GM21576 (cell line): ENCODE data around the gene IKBKG.
"Not testable (repeated sequence)": the region's sequence is repeated elsewhere in the genome, so short reads cannot be mapped to it uniquely, and the experiment has no call there.

Source experiments
- ATAC-seq: cut with Tn5 transposase; IDR thresholded peaks from one replicate; pipeline ENCODE4 v1.9.1; 2021; ENCODE audit warnings: mild to moderate bottlenecking, moderate library complexity; ENCODE audit not compliant: unreplicated experiment

IKBKG gene

DNA sequence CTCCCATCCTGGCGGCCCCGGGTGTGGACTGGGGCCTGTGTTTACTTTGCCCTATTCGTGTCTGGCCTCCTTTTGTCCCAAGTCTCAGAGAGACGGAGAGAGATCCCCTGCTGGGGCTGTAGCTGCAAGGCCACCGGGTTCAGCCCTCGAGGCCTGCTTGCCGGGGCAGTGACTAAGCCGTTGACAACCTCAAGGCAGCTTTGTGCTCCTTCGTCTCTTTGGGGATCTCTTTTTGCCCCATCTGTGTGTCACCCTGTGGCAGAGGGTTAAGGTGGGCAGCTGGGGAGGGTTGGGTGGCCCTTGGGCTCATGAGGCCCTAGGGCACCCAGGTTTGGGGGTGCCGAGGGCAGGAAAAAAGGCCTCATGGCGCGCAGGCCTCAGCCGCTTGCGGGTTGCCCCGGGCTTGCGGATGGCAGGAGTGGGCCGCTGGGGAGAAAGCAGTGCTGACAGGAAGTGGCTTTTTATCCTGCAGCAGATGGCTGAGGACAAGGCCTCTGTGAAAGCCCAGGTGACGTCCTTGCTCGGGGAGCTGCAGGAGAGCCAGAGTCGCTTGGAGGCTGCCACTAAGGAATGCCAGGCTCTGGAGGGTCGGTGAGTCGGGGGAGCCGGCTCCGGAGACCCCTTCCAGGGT lies 10.8 kb downstream of the IKBKG start:
- not testable (repeated sequence) for ATAC-seq

DNA sequence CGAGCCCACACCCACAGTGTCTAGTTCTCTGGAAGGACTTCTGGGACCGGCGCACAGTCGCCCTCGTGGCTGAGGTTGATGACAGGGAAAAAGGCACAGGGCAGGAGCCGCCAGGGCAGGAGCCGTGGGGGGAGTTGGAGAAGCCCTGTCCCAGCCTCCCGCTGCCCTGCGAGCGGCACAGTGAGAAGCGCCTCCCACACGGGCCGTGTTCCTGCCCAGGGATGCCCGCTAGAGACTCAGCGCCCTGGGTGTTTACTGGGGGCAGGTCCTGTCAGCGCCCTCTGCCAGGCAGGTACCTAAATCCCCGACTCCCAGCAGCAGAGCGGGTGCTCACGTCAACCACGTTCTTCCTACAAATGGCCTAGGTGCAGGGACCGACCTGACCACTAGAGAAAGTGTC lies 11.5 kb downstream of the IKBKG start:
- ATAC-seq, result not testable (repeated sequence)

DNA sequence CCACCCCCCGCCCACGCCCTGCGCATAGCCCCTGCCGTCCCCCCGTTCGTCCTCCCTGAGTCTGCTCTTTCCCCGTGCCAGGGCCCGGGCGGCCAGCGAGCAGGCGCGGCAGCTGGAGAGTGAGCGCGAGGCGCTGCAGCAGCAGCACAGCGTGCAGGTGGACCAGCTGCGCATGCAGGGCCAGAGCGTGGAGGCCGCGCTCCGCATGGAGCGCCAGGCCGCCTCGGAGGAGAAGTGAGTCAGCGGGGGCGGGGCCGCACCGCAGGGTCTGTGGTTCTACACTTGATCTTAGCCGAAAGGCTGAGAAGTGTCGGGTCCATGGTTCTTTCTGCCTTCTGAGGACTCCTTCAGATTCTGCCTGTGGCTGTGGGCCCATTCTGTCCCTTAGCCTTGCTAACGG lies 12.9 kb downstream of the IKBKG start:
- ATAC-seq, result not testable (repeated sequence)

DNA sequence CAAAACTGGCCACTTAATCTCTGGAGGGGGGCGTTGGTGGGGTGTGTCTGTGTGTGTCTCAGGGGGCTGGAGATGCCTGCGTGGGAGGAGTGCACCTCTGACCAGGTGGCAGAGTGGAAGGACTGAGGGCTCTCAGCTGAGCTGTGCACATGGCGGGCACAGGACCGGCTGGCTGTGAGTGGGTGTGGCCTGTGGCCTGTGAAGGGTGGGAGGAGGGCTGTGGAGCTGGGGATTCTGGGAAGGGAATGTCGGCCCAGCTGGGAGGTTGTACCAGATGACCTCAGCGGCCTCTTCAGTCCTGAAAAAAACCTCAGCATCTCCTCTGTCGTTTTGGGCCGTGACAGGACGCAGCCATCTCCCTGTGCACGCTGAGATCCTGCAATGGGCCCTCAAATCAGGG lies 14.9 kb downstream of the IKBKG start:
- ATAC-seq, result not testable (repeated sequence)

DNA sequence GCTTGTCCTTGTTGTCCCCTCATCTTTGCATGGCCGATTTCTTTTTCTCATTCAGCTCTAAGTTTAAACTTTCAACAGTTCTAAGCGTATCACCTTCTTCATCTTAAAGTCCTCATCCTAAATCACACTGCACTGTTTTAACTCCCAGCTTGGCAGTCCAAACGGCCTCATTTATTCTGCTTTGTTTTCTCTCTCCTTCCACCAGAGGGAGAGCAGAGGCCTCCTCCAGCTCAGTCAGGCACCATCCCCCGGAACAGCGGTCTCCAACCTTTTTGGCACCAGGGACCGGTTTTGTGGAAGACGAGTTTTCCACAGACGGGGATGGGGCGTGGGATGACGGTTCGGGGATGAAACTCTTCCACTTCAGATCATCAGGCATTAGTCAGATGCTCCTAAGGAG lies 22.9 kb downstream of the IKBKG start:
- not testable (repeated sequence) for ATAC-seq

DNA sequence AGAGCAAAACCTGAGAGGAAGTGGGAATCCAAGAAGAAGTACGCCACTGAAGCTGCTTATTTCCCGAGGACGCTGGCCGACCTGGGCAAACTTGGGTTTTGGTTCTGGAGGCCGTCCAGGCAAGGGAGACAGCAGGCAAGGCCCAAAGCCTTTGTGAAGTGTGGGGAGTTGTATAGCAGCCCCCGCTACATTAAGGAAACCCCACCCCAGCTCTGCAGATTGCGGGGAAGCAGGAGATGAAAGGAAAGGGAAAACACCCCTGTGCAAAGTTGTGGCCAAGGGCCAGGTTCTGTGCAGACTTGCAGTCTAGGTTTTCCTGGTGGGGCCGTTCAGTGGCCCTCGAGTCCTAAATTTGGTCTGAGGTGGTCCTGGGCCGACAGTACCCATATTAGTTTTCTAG lies 25.6 kb downstream of the IKBKG start:
- ATAC-seq, result not testable (repeated sequence)

DNA sequence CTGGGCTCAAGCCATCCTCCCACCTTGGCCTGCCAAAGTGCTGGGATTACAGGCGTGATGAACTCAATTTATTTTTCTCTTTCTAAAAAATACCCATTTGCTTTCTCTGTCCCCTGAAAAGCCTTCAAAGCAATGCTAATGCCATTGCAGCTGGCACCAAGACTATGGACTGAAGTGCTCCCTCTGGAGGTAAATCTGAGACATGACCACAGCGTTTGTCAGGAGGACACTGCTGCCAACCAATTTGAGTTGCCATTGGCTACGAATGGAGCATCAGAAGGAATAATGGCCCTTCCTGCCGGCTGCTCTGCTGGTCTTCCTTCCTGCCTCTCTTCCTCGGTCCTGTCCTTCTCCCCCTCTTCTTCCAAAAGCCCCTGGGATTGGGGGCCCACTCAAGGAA lies 27.7 kb downstream of the IKBKG start:
- ATAC-seq, result not testable (repeated sequence)

DNA sequence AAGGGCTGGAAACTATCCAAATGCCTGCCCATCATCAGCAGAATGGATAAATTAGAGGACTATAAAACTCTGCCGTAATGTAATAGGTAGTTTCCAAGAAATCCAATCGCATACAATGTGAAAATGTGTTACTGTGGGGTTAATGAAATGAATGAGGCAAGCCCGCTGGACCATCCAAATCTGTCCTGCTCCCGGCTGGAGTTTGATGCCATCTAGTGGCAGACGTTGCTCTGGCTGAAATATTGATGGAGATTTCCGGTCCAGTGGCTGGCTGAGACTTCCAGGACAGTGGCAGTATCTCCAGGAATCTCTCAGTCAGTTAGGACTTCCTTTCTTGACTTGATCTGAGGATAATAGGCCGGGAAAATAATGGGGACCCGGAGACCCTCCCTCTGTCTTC lies 35.6 kb downstream of the IKBKG start:
- not testable (repeated sequence) for ATAC-seq

DNA sequence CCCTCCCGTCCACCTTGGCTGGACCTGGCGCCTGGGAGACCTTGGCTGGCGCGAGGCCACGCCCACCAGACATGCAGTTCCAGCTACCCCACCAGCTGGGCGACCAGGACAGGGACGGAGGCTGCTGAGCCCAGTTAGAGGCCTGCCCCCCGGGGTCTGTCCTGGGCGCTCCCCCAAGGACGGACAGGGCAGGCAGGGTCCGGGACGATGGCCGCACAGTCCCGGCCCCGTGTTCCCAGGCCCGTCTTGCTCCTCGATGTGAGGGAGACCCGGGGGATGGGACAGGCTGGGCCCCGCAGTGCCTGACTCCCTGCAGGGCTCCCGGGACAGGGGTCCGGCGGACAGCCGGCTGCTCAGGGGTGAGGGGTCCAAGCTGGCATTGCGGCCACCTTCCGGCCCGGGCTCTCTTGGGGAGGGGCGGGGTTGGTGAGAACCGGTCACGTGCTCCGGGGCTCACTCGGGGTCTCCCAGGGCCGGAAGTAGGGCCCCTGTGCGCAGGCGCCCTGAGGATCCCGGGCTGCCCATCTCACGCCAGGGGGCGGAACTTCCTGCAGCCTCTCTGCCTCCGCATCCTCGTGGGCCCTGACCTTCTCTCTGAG lies 37.3 kb downstream of the IKBKG start, which contains the start of gene CTAG1A:
TSS of gene CTAG1A (plus strand) at position 549 of the 599 bp plus-strand sequence. CDS start 74 bp downstream, outside the sequence.
- ATAC-seq, result not testable (repeated sequence)

DNA sequence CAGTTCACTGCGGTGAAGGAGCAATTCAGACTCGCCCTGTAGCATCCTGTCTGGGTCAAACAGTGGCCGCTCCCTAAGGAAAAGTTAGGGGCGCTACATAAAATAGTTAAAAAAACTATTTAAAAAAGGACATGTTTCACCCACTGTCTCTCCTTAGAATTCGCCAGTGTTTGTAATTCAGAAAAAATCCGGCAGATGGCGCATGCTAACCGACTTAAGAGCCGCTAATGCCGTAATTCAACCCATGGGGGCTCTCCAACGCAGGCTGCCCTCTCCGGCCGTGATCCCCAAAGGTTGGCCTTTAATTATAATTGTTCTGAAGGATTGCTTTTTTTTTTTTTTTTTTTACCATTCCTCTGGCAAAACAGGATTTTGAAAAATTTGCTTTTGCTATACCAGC lies 43.0 kb downstream of the IKBKG start:
- not testable (repeated sequence) for ATAC-seq

DNA sequence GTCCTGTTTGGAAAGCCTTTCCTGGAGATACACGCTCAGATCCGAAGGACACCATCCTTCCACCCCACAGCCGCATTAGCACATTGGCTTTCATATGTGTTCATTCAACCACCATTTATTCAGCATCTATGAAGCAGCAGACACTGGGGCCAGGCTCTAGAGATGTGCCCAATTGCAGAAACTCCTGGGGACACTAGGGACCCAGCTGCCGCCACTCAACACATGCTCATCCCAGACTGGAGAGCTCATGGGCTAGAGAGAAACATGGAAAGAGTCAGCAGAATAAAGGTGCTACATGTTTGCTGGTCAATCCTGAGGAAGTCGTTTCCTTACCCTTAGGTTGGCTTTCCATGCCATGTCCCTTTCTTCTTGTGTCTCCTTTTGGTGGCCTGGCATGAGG lies 45.1 kb downstream of the IKBKG start:
- no peak for ATAC-seq

DNA sequence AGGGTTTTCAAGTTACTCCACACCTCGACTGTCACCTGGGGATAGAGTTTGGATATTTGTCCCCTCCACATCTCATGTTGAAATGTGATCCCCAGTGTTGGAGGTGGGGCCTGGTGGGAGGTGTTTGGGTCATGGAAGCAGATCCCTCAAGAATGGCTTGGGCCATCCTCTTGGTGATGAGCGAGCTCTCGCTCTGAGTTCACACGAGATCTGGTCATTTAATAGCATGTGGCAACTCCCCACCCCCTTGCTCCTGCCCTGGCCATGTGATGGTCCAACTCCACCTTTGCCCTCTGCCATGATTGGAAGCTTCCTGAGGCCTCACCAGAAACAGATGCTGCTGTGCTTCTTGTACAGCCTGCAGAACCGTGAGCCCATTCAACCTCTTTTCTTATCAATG lies 45.8 kb downstream of the IKBKG start:
- no peak for ATAC-seq

DNA sequence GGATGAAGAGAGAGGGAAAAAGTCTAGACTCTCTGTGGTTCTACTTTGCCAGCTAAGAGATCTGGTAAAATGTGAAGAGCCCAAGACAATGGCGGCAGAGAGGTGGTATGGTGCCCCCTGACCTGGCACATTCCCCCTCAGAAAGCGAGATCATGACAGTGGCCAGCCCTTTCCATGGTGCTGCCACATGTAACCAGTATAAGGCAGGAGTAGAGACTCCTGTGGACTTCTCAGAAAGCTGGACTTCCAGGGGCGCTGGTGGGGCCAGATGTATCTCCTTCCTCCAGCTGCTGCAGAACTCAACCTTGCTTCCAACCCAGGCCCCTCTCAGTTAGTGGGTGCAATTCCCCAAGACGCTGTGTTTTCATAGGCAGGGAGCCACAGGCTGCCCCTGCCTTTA lies 47.1 kb downstream of the IKBKG start:
- ATAC-seq, result no peak

DNA sequence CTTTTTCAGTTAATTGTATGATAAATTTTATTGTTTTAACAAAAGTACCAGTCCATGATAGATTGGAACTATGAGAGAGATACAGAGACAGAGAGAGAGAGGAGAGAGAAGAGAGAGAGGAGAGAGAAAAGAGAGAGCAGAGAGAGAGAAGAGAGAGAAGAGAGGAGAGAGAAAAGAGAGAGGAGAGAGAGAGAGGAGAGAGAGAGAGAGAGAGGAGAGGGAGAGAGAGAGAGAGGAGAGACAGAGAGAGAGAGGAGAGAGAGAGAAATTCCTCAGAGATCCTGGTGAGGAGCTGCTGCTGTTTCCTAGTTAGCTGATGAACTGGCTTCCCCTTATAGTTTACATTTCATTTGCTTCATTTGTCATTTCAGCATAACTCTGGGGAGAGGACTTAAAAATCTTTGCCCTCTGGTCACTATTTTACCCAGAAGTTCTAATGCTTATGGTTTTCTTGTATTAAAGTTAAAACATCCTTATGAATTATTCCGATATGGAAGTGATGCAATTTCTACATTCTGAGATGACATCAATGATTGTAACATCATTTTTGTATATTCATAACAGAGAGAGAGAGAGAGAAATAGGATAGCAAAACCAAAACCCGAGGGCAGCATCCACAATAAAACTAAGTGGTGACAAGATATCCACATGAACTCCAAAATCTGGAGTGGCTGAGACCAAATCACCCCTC lies 48.3 kb downstream of the IKBKG start:
- ATAC-seq, result no peak

DNA sequence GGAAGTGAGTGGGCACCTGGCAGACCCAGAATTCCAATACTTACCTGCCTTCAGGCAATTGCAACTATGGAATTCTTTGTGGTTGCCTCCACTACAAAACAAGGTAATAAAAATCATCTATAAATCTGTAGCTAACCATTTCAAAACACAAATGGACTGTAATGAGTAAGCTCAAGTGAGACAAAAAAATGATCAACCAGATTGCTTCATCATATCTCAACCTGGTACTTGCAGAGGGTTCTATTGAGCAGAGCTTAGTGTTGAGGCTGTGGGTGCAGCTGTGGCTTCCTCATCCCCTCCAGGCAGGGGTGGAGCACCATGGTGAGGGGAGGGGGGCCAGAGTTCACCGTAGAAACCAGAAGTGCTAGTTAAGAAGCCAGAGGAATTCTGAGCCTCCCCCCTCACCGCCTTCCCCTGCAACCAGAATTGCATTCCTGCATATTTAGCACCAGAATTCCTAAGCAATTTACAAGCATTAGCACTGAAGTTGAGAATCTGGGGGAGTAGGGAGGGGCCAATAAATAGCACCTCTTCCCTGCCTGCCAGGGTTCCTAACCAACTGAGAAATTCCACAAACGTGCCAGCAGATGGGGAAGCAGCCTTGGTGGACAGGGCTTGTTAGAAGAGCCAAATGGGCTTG lies 49.0 kb downstream of the IKBKG start:
- ATAC-seq, result no peak

DNA sequence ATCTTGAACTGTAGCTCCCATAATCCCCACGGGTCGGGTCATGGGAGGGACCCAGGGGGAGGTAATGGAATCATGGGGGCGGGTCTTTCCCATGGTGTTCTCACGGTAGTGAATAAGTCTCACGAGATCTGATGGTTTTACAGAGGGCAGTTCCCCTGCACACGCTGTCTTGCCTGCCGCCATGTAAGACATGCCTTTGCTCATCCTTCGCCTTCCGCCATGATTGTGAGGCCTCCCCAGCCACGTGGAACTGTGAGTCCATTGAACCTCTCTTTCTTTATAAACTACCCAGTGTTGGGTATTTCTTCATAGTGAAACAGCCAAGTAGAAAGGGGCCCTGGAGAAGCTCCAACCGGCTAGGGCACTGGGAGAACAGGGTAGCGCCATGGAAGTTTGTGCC lies 49.8 kb downstream of the IKBKG start:
- no peak for ATAC-seq

DNA sequence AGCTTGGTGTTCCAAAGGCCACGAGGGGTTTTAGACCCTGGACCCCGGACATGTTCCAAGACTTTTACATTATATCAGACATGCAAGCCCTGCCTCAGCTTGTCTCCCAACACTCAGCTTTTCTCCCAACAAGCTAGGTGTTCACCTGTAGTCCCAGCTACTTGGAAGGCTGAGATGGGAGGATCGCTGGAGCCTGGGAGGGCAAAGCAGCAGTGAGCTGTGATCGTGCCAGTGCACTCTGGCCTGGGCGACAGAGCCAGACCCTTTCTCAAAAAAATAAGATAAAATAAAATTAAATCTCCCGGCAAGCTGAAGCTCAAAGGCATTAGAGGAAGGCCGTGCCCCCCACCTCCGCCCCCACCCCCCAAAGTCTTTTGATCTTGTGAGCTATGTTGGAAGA lies 51.2 kb downstream of the IKBKG start:
- ATAC-seq, result no peak

DNA sequence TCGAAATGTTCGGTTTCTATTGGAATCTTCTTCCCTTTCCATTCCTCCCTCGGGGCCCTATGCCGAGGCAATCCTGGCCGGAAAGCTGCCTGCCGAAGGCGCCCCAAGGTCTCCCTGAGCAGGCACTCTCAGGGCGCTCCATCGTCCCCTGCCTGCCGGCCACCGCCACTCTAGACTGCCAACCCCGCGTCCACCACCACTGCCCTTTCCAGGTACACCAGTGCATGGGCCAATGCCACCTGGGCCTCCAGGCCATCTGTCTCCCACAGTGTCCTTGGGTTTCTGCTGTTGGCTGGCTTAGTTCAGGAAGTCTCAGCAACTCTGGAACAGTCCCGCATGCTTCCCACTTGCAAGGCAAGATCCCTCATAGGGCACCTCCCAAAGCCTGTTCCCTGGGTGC lies 52.1 kb downstream of the IKBKG start:
- no peak for ATAC-seq

DNA sequence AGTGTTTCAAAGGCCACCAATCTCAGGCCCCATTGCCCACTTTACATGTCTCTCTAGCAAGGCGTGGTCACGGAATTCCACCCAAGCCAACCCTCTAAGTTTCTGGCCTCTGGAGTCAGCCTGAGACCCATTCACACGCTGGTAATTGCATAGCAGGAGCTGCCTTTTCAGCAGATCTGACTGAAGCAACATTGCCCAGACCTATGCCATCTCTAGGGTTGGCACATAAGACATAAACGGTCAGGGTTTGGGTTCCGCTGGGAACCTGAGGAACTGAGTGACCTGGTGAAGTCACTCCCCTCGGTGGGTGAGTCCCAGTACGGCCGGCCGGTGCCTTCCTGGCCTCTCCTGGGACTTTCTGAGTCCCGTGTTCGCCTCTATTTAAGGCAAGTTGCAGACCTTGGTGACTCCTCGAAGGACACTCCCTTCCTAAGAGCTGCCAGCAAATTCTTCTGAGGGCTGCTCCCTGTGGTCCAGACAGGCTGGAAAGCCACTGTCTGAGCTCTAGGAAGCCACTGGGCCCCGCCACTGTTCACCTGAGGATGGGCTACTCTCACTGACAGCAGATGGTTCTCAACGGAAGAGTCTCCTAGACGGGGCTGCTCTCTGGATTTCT lies 53.4 kb downstream of the IKBKG start:
- no peak for ATAC-seq

DNA sequence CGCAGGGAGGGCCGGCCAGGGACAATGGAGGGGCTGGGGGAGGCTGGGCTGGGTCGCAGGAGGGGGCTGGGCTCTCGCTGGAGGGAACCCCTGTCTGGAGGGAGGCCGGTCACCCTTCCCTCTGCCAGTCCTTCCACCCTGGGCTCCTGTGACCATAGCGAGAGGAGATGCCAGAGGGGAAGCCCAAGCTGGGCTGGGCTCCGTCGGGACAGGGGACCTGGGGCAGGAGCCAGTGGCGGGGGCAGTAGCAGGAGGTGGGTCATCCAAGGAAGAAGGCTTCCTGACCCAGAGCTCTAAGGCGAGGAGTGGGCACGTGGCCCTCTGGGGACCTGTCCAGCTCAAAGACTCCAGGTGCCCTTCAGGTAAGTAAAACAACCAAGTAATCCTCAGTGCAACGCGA lies 54.8 kb downstream of the IKBKG start:
- no peak for ATAC-seq

DNA sequence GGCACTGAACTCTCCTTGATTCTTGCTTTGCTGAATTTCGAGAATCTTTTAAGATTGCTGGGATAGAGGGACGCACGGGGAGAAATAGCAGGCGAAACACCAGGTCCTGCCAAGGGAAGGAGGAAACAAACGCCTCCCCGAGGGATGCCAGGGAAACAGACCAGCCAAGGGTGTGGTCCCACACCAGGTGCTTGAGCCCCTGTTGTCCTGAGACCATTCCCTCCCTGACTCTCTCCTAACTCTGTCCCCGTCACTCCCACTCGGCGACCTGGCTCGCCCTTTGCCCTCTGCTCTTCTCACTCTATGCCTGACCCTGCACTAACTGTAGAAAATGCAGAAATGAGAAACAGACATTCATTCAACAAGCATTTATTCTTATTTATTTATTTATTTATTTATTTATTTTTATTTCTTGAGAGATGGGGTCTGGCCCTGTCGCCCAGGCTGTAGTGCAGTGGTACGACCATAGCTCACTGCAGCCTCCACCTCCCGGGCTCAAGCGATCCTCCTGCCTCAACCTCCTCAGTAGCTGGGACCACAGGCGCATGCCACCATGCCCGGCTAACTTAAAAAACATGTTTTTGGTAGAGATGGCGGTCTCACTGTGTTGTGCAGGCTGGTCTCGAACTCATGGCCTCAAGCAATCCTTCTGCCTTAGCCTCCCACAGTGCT lies 55.5 kb downstream of the IKBKG start:
- ATAC-seq, result no peak
